Measurements from ENCODE around the gene GPSM1. TPM values are rescaled to one million over a fixed set of nuclear protein-coding genes. Genes with fewer than 3 reads are reported as not detected.

GPSM1 gene
- total RNA-seq, 1 donor from 2014 or later, result 19.2 TPM

- no peaks in the 10 kb centered on the region for H3K9me3 ChIP-seq
- no peaks in the 10 kb centered on the region for H3K4me1 ChIP-seq
- DNase-seq (no peak), ATAC-seq (no peak)
- H3K4me3 ChIP-seq, result no peak overlapping the region
- no peak for TF ChIP-seq CTCF (IDR thresholded peaks at IDR 0.05)
- intact Hi-C loops (cut with DNase I), result no loop called here
- no peak overlapping the region for H3K27ac ChIP-seq
- peaks cover 89% of the 10 kb centered on the region for H3K36me3 ChIP-seq
- H3K27me3 ChIP-seq (ENCODE audit: low read depth), result no peaks in the 10 kb centered on the region
These were observed 57.7 kb downstream of the GPSM1 start for GRCh38 chr9:136385015-136385414.

- DNase-seq (no peak), ATAC-seq (no peak)
- H3K27ac ChIP-seq, result no peak overlapping the region
- H3K27me3 ChIP-seq (ENCODE audit: low read depth), result no peaks in the 10 kb centered on the region
- intact Hi-C loops (cut with DNase I), result no loop called here
- H3K9me3 ChIP-seq, result no peaks in the 10 kb centered on the region
- no peaks in the 10 kb centered on the region for H3K4me1 ChIP-seq
- peaks cover 84% of the 10 kb centered on the region for H3K36me3 ChIP-seq
- H3K4me3 ChIP-seq, result no peak overlapping the region
- no peak for TF ChIP-seq CTCF (IDR thresholded peaks at IDR 0.05)
These were observed 58.7 kb downstream of the GPSM1 start for GRCh38 chr9:136386018-136386417.

- no peak for DNase-seq
- no peak overlapping the region for H3K27ac ChIP-seq
- H3K9me3 ChIP-seq, result no peaks in the 10 kb centered on the region
These were observed 59.9 kb downstream of the GPSM1 start for GRCh38 chr9:136387217-136387616.

GRCh38 chr9:136389396-136389795 lies 62.1 kb downstream of the GPSM1 start:
- no peak for ATAC-seq
- no peak for TF ChIP-seq CTCF (IDR thresholded peaks at IDR 0.05)
- intact Hi-C loops (cut with DNase I), result no loop called here
- DNase-seq, result no peak
- Histone ChIP-seq H3K4me3 (no peak overlapping the region), H3K4me1 (no peaks in the 10 kb centered on the region), H3K27me3 (ENCODE audit: low read depth) (no peaks in the 10 kb centered on the region), H3K9me3 (no peaks in the 10 kb centered on the region), H3K36me3 (peaks cover 86% of the 10 kb centered on the region), H3K27ac (no peak overlapping the region)

More at GRCh38 chr9:136387217-136387616, 59.9 kb downstream of the GPSM1 start:
- peaks cover 84% of the 10 kb centered on the region for H3K36me3 ChIP-seq
- intact Hi-C loops (cut with DNase I), result no loop called here
- H3K27me3 ChIP-seq (ENCODE audit: low read depth), result no peaks in the 10 kb centered on the region
- no peak overlapping the region for H3K4me3 ChIP-seq
- ATAC-seq, result no peak
- TF ChIP-seq CTCF (IDR thresholded peaks at IDR 0.05), result no peak
- no peaks in the 10 kb centered on the region for H3K4me1 ChIP-seq

- no peak for TF ChIP-seq CTCF (IDR thresholded peaks at IDR 0.05)
- Histone ChIP-seq H3K4me3 (no peak overlapping the region), H3K27me3 (ENCODE audit: low read depth) (no peaks in the 10 kb centered on the region), H3K4me1 (no peaks in the 10 kb centered on the region), H3K36me3 (peaks cover 95% of the 10 kb centered on the region), H3K27ac (no peak overlapping the region), H3K9me3 (no peaks in the 10 kb centered on the region)
- intact Hi-C loops (cut with DNase I), result no loop called here
- no peak for DNase-seq
- ATAC-seq, result no peak
These were observed 64.6 kb downstream of the GPSM1 start for GRCh38 chr9:136391737-136392537.

Data from lower lobe of right lung (tissue), 2 donors.